SK-N-SH (cell line): Measurements from ENCODE around the gene STIM1. TPM values are rescaled to one million over a fixed set of nuclear protein-coding genes. Genes with fewer than 3 reads are reported as not detected.

Source experiments
- CTCF ChIA-PET: fragments of 300-600, 350-600 bp; formaldehyde crosslinking; extraction: SDS; loops from one replicate; lab custom pipeline; 2021; lab: Yijun Ruan, JAX
- POLR2A ChIA-PET: fragments of 350-600 bp; sonication (Branson Sonifier 250); formaldehyde crosslinking; extraction: SDS; loops from one replicate; lab custom pipeline; 2020; ENCODE audit warnings: antibody characterized with exemption, inconsistent platforms; lab: Yijun Ruan, JAX
- DNase-seq: peaks from one replicate; pipeline ENCODE4 v3.0.0; 2012
- H2AFZ ChIP-seq: fragments of 200-600 bp; sonication (generic); 2 replicates; pipeline ENCODE4 v1.8.1; 2016; ENCODE audit warnings: antibody characterized with exemption, mild to moderate bottlenecking, low read depth
- H3F3A ChIP-seq: fragments of 200-600 bp; sonication (generic); replicated peaks from 2 replicates; pipeline ENCODE3; 2016; ENCODE audit warnings: antibody characterized with exemption, mild to moderate bottlenecking; ENCODE audit not compliant: insufficient read depth
- H3K27ac ChIP-seq, 2 experiments: fragments of 200-500 bp in 1 of 2; fragments of 200-600 bp in 1 of 2; sonication (Bioruptor generic) in 1 of 2; sonication (generic), shearing (Covaris generic) in 1 of 2; 2 replicates each; pipeline versions ENCODE4 v1.5.1 to v1.6.1; 2014 to 2016; ENCODE audit warnings: low read depth in 2 of 2, inconsistent platforms in 1 of 2, low read length in 1 of 2, mild to moderate bottlenecking in 1 of 2, mixed read lengths in 1 of 2
- H3K27me3 ChIP-seq: fragments of 200-600 bp; sonication (generic), shearing (Covaris generic); 2 replicates; pipeline ENCODE4 v1.6.1; 2016; ENCODE audit warnings: mixed run types; ENCODE audit not compliant: insufficient read depth
- H3K36me3 ChIP-seq, 2 experiments: fragments of 200-500 bp in 1 of 2; fragments of 200-600 bp in 1 of 2; sonication (Bioruptor generic) in 1 of 2; sonication (generic) in 1 of 2; replicated peaks in 1 of 2; 2 replicates each; pipeline versions ENCODE3 to v1.5.1; 2014 to 2016; ENCODE audit warnings: low read length in 1 of 2, mild to moderate bottlenecking in 1 of 2; ENCODE audit not compliant: insufficient read depth in 2 of 2, control insufficient read depth in 1 of 2
- H3K4me1 ChIP-seq, 2 experiments: fragments of 200-500 bp in 1 of 2; fragments of 200-600 bp in 1 of 2; sonication (Bioruptor generic) in 1 of 2; sonication (generic), shearing (Covaris generic) in 1 of 2; 2 replicates each; pipeline versions ENCODE4 v1.5.1 to v1.6.1; 2014 to 2016; ENCODE audit warnings: low read depth in 1 of 2, low read length in 1 of 2, mixed run types in 1 of 2; ENCODE audit not compliant: insufficient read depth in 2 of 2, control insufficient read depth in 1 of 2
- H3K4me2 ChIP-seq: fragments of 200-600 bp; sonication (generic), shearing (Covaris generic); 2 replicates; pipeline ENCODE4 v1.6.1; 2017; ENCODE audit warnings: mixed run types
- H3K4me3 ChIP-seq, 2 experiments: fragments of 200-500 bp in 1 of 2; fragments of 200-600 bp in 1 of 2; sonication (Bioruptor generic) in 1 of 2; sonication (generic), shearing (Covaris generic) in 1 of 2; 2 replicates each; pipeline versions ENCODE4 v1.5.1 to v1.8.1; 2014 to 2016; ENCODE audit warnings: low read depth in 2 of 2, inconsistent platforms in 1 of 2, low read length in 1 of 2, mild to moderate bottlenecking in 1 of 2, mixed read lengths in 1 of 2, moderate library complexity in 1 of 2
- H3K79me2 ChIP-seq: fragments of 200-600 bp; sonication (generic); 2 replicates; pipeline ENCODE4 v1.8.1; 2017; ENCODE audit warnings: mild to moderate bottlenecking; ENCODE audit not compliant: insufficient read depth
- H3K9ac ChIP-seq: fragments of 200-600 bp; sonication (generic); 2 replicates; pipeline ENCODE4 v1.6.1; 2017; ENCODE audit warnings: mixed run types
- H3K9me2 ChIP-seq: fragments of 200-600 bp; sonication (generic); 2 replicates; pipeline ENCODE4 v1.6.1; 2017; ENCODE audit warnings: mixed run types
- H3K9me3 ChIP-seq: fragments of 200-600 bp; sonication (generic); 2 replicates; pipeline ENCODE4 v1.6.1; 2017; ENCODE audit warnings: mixed run types, mild to moderate bottlenecking, moderate library complexity
- H4K20me1 ChIP-seq: fragments of 200-600 bp; sonication (generic); 2 replicates; pipeline ENCODE4 v1.6.1; 2017; ENCODE audit warnings: mild to moderate bottlenecking, mixed run types; ENCODE audit not compliant: insufficient read depth
- CTCF ChIP-seq: fragments of 200-600 bp; sonication (generic); IDR thresholded peaks from 2 replicates; pipeline ENCODE4 v1.6.1; 2017; ENCODE audit warnings: antibody characterized with exemption, mild to moderate bottlenecking, moderate library complexity
- ELF1 ChIP-seq: IDR thresholded peaks from 2 replicates; pipeline ENCODE4 v1.4.0; 2012
- EP300 ChIP-seq, 2 experiments: IDR thresholded peaks; 2 replicates each; pipeline versions ENCODE4 v1.4.0 to v1.6.1; 2012; ENCODE audit warnings: borderline replicate concordance in 1 of 2, low read depth in 1 of 2, low read length in 1 of 2
- EZH2phosphoT487 ChIP-seq: fragments of 200-600 bp; sonication (generic); IDR thresholded peaks from 2 replicates; pipeline ENCODE4 v1.6.1; 2017; ENCODE audit warnings: low read depth, mixed run types, mild to moderate bottlenecking, antibody characterized with exemption, moderate library complexity, borderline replicate concordance
- FOSL2 ChIP-seq: IDR thresholded peaks from 2 replicates; pipeline ENCODE4 v1.4.0; 2012; ENCODE audit warnings: low read depth, mild to moderate bottlenecking, moderate library complexity, borderline replicate concordance
- FOXJ3 ChIP-seq: sonication (generic); formaldehyde crosslinking; IDR thresholded peaks from 2 replicates; pipeline ENCODE4 v1.5.1; 2020; ENCODE audit warnings: mild to moderate bottlenecking, missing genetic modification reagents
- IRF3 ChIP-seq: fragments of 150-350 bp; IDR thresholded peaks from 2 replicates; pipeline ENCODE4 v1.6.1; 2016; ENCODE audit warnings: mild to moderate bottlenecking, low read depth, low read length
- MAX ChIP-seq: IDR thresholded peaks from 2 replicates; pipeline ENCODE4 v1.4.0; 2012; ENCODE audit warnings: low read depth
- NFIC ChIP-seq: IDR thresholded peaks from 2 replicates; pipeline ENCODE4 v1.4.0; 2012; ENCODE audit warnings: borderline replicate concordance
- POLR2AphosphoS5 ChIP-seq: IDR thresholded peaks from 2 replicates; pipeline ENCODE4 v1.6.1; 2012; ENCODE audit warnings: low read depth, low read length
- RAD21 ChIP-seq: IDR thresholded peaks from 2 replicates; pipeline ENCODE4 v1.6.1; 2012; ENCODE audit warnings: mild to moderate bottlenecking, low read length
- RCOR1 ChIP-seq: fragments of 150-350 bp; IDR thresholded peaks from 2 replicates; pipeline ENCODE4 v1.6.1; 2017; ENCODE audit warnings: antibody characterized with exemption, low read length
- RFX5 ChIP-seq: IDR thresholded peaks from 2 replicates; pipeline ENCODE4 v1.6.1; 2012; ENCODE audit warnings: mild to moderate bottlenecking, improper control_type of control experiment, low read length
- RXRA ChIP-seq: IDR thresholded peaks from 2 replicates; pipeline ENCODE4 v1.4.0; 2012; ENCODE audit warnings: low read depth, mild to moderate bottlenecking, borderline replicate concordance
- TEAD4 ChIP-seq: IDR thresholded peaks from 2 replicates; pipeline ENCODE4 v1.4.0; 2012; ENCODE audit warnings: mild to moderate bottlenecking, borderline replicate concordance; ENCODE audit not compliant: insufficient read depth
- USF1 ChIP-seq: IDR thresholded peaks from 2 replicates; pipeline ENCODE4 v1.4.0; 2012; ENCODE audit warnings: low read depth, borderline replicate concordance
- WGBS: methylation state at CpG from one replicate; pipeline ENCODE4 v1.1.6; 2017; ENCODE audit warnings: low lambda C conversion rate; 5-methylcytosine and 5-hydroxymethylcytosine counted together
- polyA plus RNA-seq, 3 experiments: library from polyadenylated mRNA; depleted of rRNA; stranded (reverse); fragments of >200 nt; gene quantifications; 2 replicates each; pipeline ENCODE4 v1.2.3, GENCODE V29; 2012

STIM1 gene
- polyA plus RNA-seq, 1 of the 3 experiments (the other 2 are of a cell fraction), result 29.5 TPM

DNA sequence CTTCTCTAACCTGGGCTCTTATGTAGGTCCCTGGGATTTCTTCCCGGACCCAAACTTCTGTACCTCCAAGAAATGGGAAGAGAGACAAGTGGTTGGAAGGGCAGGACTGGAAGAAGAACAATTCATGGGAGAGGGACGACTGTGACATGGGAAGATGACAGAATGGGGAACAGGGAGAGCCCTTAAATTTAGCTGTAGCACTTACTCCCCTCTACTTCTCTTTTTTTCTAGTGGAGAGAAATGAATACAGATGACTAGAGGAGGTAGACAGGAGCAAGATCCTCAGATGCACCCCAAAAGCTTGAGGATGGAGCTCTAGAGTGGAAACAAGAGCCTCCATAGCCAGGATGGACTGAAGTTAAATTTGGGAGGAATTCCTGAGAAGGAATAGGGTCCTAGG, 17.0 kb upstream of the STIM1 start:
- Histone ChIP-seq H2AFZ (no peak overlapping the region), H3K4me3 (no peak overlapping the region), H3K9me3 (no peaks in the 10 kb centered on the region), H3K4me2 (peak overlapping the region; percentile 96), H3K27me3 (no peaks in the 10 kb centered on the region), H3F3A (peaks cover 4% of the 10 kb centered on the region), H3K36me3 (peaks cover 3 to 4% of the 10 kb centered on the region in 2 experiments), H4K20me1 (peaks cover 59% of the 10 kb centered on the region), H3K9ac (no peak overlapping the region), H3K79me2 (peaks cover 77% of the 10 kb centered on the region), H3K9me2 (no peaks in the 10 kb centered on the region), H3K27ac (no peak overlapping the region), H3K4me1 (peaks cover 5 to 20% of the 10 kb centered on the region in 2 experiments; a peak in 2 of 4 replicates)
- CTCF ChIA-PET, result interaction anchor here (1.2 to 12.1 kb wide), 3 partner anchors 14 to 235 kb away, joined by 5 to 134 read pairs (median 10); partner anchors contain the start of gene STIM1
- no peak for TF ChIP-seq TEAD4
- TF ChIP-seq MAX, result no peak
- no peak for TF ChIP-seq USF1
- no peak for TF ChIP-seq RFX5
- no peak for TF ChIP-seq RXRA
- no peak for TF ChIP-seq EZH2phosphoT487
- no peak for TF ChIP-seq FOSL2
- no peak for TF ChIP-seq IRF3
- no peak for TF ChIP-seq NFIC
- no peak for TF ChIP-seq CTCF
- no peak for TF ChIP-seq RCOR1
- no peak for TF ChIP-seq RAD21
- TF ChIP-seq POLR2AphosphoS5, result no peak
- no peak for TF ChIP-seq FOXJ3
- TF ChIP-seq ELF1, result no peak
- TF ChIP-seq EP300 (IDR thresholded peaks at IDR 0.05; ENCODE audit: borderline replicate concordance in 1 of 2, low read depth in 1 of 2, low read length in 1 of 2), result no peak
- POLR2A ChIA-PET, result no interaction called here
- no peak for DNase-seq
- WGBS, result 83% methylated on average over 2 of the region's 2 CpGs
